HFF-Myc (cell line): ENCODE results near the gene PLCB3.

Experiments used
- DNase-seq: peaks from one replicate; pipeline ENCODE4 v3.0.0-alpha.2; 2011; ENCODE audit warnings: low read depth; ENCODE audit errors: extremely low read depth
- H3K4me3 ChIP-seq: replicated peaks from 2 replicates; pipeline ENCODE4 v1.5.1; 2011; ENCODE audit warnings: low read depth, mild to moderate bottlenecking, control low read depth, low read length
- CTCF ChIP-seq: IDR thresholded peaks from 2 replicates; pipeline ENCODE4 v1.5.1; 2012; ENCODE audit warnings: mild to moderate bottlenecking, low read depth, low read length, control low read depth; ENCODE audit errors: missing control alignments

The PLCB3 gene

GRCh38 chr11:64267207-64267945, 16.0 kb downstream of the PLCB3 start:
- TF ChIP-seq CTCF = no peak
- DNase-seq = no peak
- H3K4me3 ChIP-seq = no peak overlapping the region

DNA sequence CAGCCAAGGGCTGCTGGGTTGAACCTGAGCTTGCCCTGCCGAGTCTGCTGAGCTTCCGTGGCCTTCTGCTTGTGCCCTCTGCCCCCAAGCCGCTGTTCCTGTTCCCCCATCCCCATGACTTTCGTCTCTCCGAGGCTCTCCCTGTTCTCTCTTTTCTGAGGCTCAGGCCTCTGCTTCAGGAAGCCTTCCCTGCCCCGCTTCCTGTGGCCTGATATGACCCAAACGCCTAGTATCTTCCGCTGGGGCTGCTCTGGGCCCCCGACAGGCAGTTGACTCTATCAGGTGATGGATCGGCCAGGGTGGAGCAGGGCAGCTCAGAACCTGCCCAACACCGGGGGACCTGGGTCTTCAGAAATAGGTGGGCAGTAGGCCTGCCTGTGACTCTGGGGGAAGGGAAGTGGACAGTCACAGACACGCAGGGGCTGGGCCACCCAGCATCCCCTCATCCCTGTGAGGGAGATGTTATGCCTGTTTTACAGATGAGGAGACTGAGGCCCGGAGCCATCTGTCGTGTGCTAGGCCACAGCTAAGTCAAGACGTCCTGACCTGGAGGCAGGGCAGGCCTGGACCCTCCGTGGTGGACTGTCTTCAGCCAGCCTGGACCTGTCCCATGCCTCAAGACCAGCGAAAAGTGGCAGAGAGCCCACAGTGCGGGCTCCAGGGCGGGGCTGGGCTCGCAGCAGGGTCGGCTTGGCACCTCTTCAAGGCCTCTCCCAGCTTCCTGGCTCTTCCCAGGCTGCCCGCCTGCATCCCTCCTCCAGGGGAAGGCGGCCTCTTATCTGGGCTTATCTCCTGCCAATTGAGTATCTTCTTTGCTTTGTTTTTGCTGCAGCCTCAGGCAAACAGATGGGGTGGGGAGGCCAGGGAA, 16.9 kb downstream of the PLCB3 start:
- no peak for TF ChIP-seq CTCF
- peak overlapping the region; percentile 69 for H3K4me3 ChIP-seq
- no peak for DNase-seq

DNA sequence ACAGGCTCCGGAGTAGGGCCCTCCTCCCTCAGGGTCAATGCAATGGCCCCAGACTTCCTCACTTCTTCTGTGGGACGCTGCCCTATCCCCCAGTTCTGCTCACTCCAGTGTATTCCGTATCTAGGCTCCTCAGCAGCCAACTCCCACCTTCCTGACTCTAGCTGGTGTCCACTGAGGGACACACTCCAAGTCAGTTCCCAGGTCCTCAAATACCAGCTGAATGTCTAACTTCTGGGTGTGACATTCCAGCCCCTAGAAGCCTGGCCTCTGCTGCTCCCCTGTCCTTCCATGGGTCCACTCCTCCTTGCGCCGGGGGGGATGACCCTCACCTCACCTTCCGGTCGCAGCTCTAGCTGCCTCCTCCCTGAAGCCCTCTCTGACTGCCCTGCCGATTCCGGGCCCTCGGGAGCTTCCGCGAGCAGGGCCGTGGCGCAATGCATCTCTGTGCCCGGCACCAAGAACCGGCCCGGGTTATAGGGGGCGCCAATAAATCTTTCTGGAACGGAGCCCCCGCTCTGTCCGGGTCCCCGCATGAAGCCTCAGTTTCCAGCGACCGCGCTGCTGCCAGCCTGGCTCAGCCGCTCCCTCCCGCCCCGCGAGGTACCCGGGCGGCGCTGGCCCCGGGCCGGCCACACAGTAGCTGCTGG, 17.7 kb downstream of the PLCB3 start:
- TF ChIP-seq CTCF = no peak
- H3K4me3 ChIP-seq = peak overlapping the region; percentile 69
- no peak for DNase-seq

GRCh38 chr11:64269540-64270220, 18.4 kb downstream of the PLCB3 start:
- TF ChIP-seq CTCF = no peak
- DNase-seq = peak; percentile 100
- peak overlapping the region; percentile 69 for H3K4me3 ChIP-seq

- no peak overlapping the region for H3K4me3 ChIP-seq
- no peak for TF ChIP-seq CTCF
- DNase-seq = no peak
These were observed 23.9 kb downstream of the PLCB3 start for GRCh38 chr11:64275031-64275800.

DNA sequence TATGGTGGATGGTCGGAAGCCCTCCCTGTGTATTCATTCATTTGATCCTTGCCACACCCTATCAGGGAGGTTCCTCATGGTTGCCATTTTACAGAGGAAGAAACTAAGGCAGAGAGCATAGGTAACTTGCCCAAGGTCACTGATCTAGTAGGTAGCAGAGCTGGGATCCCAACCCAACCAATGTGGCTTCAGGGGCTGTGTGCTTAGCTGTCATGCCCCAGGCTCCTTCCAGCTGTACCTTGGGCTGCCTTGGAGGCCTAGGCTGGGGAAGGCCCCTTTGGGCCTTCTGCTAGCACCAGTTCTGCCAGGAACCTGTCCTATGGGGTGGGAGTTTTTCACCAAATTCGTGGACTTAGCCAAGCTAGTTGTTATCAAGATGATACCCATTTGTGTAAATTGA, 24.5 kb downstream of the PLCB3 start:
- TF ChIP-seq CTCF = no peak
- DNase-seq = no peak

More for the DNA sequence above, 24.5 kb downstream of the PLCB3 start:
- no peak overlapping the region for H3K4me3 ChIP-seq
